CD4-positive, alpha-beta memory T cell (primary cell): Measurements from ENCODE around the gene DIS3L. TPM values are rescaled to one million over a fixed set of nuclear protein-coding genes. Genes with fewer than 3 reads are reported as not detected.
A peak's percentile ranks its signal among the peaks of the same experiment; 100 is the strongest.

Experiments used
- CTCF ChIA-PET: fragments of 350-600 bp; sonication (Branson Sonifier 250); formaldehyde crosslinking; loops from one replicate; lab custom pipeline; 2021; ENCODE audit warnings: inconsistent platforms; ENCODE audit not compliant: partially characterized antibody; lab: Charles Lee
- POLR2A ChIA-PET: fragments of 350-600 bp; sonication (Branson Sonifier 250); formaldehyde crosslinking; loops from one replicate; lab custom pipeline; 2021; ENCODE audit not compliant: partially characterized antibody; lab: Charles Lee
- DNase-seq, 5 donors: peaks; one replicate each; pipeline versions ENCODE4 v3.0.0 to v3.0.0-alpha.2; 2020 to 2022; ENCODE audit warnings: mixed read lengths in 1 of 5
- H3K27ac ChIP-seq: one replicate; pipeline ENCODE4 v1.7.0; 2013; ENCODE audit warnings: low read depth, low read length
- H3K27me3 ChIP-seq: 2 replicates; pipeline ENCODE4 v1.7.0; 2013; ENCODE audit warnings: mild to moderate bottlenecking, low read length, moderate library complexity; ENCODE audit not compliant: insufficient read depth
- H3K36me3 ChIP-seq: 2 replicates; pipeline ENCODE4 v1.7.0; 2013; ENCODE audit warnings: mild to moderate bottlenecking, low read length, moderate library complexity; ENCODE audit not compliant: insufficient read depth
- H3K4me1 ChIP-seq: 2 replicates; pipeline ENCODE4 v1.7.0; 2013; ENCODE audit warnings: mild to moderate bottlenecking, low read length, moderate library complexity; ENCODE audit not compliant: insufficient read depth
- H3K4me3 ChIP-seq, 2 donors: one replicate each; pipeline ENCODE4 v1.7.0; 2013; ENCODE audit warnings: low read length in 2 of 2, mild to moderate bottlenecking in 1 of 2
- H3K9me3 ChIP-seq, 2 donors: one replicate each; pipeline ENCODE4 v1.7.0; 2013; ENCODE audit warnings: low read length in 2 of 2, control low read depth in 1 of 2; ENCODE audit not compliant: control insufficient read depth in 1 of 2
- H3K27ac Mint-ChIP-seq, 7 donors: one replicate each; pipeline ENCODE4 v1.8.0; 2020 to 2021; ENCODE audit warnings: mixed read lengths in 7 of 7, mild to moderate bottlenecking in 6 of 7, inconsistent platforms in 3 of 7, moderate library complexity in 3 of 7
- H3K27me3 Mint-ChIP-seq, 2 donors: one replicate each; pipeline ENCODE4 v1.8.0; 2020 to 2021; ENCODE audit warnings: mixed read lengths in 2 of 2
- H3K36me3 Mint-ChIP-seq, 2 donors: one replicate each; pipeline ENCODE4 v1.8.0; 2020 to 2021; ENCODE audit warnings: mixed read lengths in 2 of 2, inconsistent platforms in 1 of 2, mild to moderate bottlenecking in 1 of 2
- H3K4me1 Mint-ChIP-seq, 4 donors: one replicate each; pipeline ENCODE4 v1.8.0; 2020 to 2021; ENCODE audit warnings: mixed read lengths in 4 of 4, mild to moderate bottlenecking in 1 of 4
- H3K4me3 Mint-ChIP-seq, 8 donors: one replicate each; pipeline ENCODE4 v1.8.0; 2020 to 2021; ENCODE audit warnings: mixed read lengths in 8 of 8, mild to moderate bottlenecking in 7 of 8, moderate library complexity in 6 of 8, inconsistent platforms in 3 of 8
- H3K9me3 Mint-ChIP-seq, 8 donors: one replicate each; pipeline ENCODE4 v1.8.0; 2020 to 2021; ENCODE audit warnings: mixed read lengths in 8 of 8, mild to moderate bottlenecking in 5 of 8, inconsistent platforms in 3 of 8, moderate library complexity in 1 of 8
- intact Hi-C: fragments of 100-400 bp; cut with micrococcal nuclease; formaldehyde crosslinking; loops from one replicate; pipeline ENCODE4 v1.15.1; 2023
- polyA plus RNA-seq, 2 donors: library from polyadenylated mRNA; unstranded; fragments of 300-500 nt; fragmentation: Illumina TruSeq; gene quantifications; one replicate each; pipeline ENCODE4 v1.2.3, GENCODE V29; 2021
- total RNA-seq, 2 experiments: library from RNA; stranded (reverse); gene quantifications; one replicate each; pipeline ENCODE4 v1.2.3, GENCODE V29; 2021

Gene DIS3L
- total and polyA plus RNA-seq, 4 experiments from 2014 or later, result 32.4 to 40.3 (median 36.2) TPM

- Mint-ChIP-seq H3K36me3 (no peaks in the 10 kb centered on the region), H3K9me3 (no peaks in the 10 kb centered on the region), H3K4me3 (peak overlapping the region in 4 of 8 donors; percentile 1 to 12 (median 4)), H3K27me3 (no peaks in the 10 kb centered on the region), H3K4me1 (peaks cover 27 to 39% (median 34%) of the 10 kb centered on the region in 4 donors), H3K27ac (peak overlapping the region in 4 of 7 donors; percentile 18 to 68 (median 56))
- Histone ChIP-seq H3K4me3 (no peak overlapping the region), H3K9me3 (no peaks in the 10 kb centered on the region), H3K27me3 (no peaks in the 10 kb centered on the region), H3K36me3 (no peaks in the 10 kb centered on the region), H3K27ac (no peak overlapping the region), H3K4me1 (peaks cover 37% of the 10 kb centered on the region)
- intact Hi-C loops, result loop anchor here (5.0 to 10.0 kb wide), 2 partner anchors 97 to 425 kb away; partner anchors contain the start of genes MAP2K1 and RAB11A
- POLR2A ChIA-PET, result no interaction called here
- no peak for DNase-seq
- CTCF ChIA-PET, result no interaction called here
Measured at GRCh38 chr15:66290007-66290406, 3.4 kb upstream of the DIS3L start.

DNA sequence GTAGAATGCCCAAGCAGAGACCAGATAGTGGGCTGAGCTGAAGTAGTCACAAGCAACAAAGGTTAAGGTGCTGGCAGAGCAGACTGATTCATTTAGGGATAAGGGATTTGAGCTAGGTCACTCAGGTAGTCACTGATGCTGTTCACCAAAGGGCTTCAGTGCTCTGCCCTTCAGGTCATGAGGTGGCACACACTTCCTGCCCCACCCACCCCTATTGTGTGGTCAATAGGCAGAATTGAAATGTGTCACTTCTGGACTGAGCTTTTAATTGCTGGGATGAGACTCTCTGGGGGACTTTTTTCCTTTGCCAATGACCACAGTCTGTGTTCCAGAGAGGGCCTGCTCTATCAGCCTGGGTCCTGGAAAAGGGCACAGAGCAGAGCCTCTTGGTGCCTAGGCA lies 2.9 kb upstream of the DIS3L start:
- Mint-ChIP-seq H3K4me1 (peaks cover 27 to 43% (median 37%) of the 10 kb centered on the region in 4 donors), H3K36me3 (no peaks in the 10 kb centered on the region), H3K27me3 (no peaks in the 10 kb centered on the region), H3K9me3 (no peaks in the 10 kb centered on the region), H3K27ac (peak overlapping the region in 6 of 7 donors; percentile 18 to 68 (median 46)), H3K4me3 (peak overlapping the region in 4 of 8 donors; percentile 1 to 12 (median 4))
- H3K27me3 ChIP-seq, result no peaks in the 10 kb centered on the region
- intact Hi-C loops, result loop anchor here (5.0 to 10.0 kb wide), 2 partner anchors 97 to 426 kb away; partner anchors contain the start of genes MAP2K1 and RAB11A
- H3K4me3 ChIP-seq, result no peak overlapping the region
- DNase-seq, result no peak
- H3K36me3 ChIP-seq, result no peaks in the 10 kb centered on the region
- ChIA-PET POLR2A (no interaction called here), CTCF (no interaction called here)
- peaks cover 42% of the 10 kb centered on the region for H3K4me1 ChIP-seq
- no peaks in the 10 kb centered on the region for H3K9me3 ChIP-seq
- H3K27ac ChIP-seq, result no peak overlapping the region

DNA sequence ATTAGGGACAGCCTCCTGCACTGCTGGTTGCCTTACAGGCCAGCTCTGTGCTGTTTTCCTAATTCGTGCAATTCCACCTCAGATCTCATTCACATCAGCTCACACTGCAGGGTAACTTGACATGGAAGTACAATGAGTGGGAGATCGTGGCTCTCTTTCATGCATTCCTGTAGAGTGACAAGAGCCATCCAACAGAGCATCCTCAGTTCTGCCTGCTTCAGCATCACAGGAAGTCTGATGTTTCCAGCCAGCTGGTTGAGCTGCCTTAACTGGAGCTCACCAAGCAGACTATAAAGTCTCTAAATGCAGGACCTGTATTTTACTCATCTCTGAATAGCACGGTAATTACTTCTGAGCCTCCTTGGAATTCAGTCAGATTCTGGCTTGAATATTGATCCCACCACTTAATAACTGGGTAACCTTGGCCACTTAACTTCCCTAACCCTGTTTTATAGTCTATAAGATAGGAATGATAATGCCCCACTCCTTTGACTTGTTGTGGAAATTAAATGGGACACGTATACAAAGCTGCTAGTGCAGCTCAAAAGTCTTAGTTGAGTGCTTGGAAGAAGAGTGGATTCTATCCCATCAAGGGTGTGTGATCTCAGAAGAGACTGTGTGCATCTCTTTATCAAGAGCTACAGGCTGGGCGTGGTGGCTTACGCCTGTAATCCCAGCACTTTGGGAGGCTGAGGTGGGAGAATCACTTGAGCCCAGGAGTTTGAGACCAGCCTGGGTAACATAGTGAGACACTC lies 1.4 kb upstream of the DIS3L start:
- Mint-ChIP-seq H3K9me3 (no peaks in the 10 kb centered on the region), H3K27ac (peak overlapping the region; percentile 90 to 96 (median 93)), H3K27me3 (no peaks in the 10 kb centered on the region), H3K36me3 (peaks cover 0 to 5% of the 10 kb centered on the region in 2 donors), H3K4me3 (peak overlapping the region; percentile 81 to 87 (median 86)), H3K4me1 (peaks cover 27 to 50% (median 43%) of the 10 kb centered on the region in 4 donors)
- ChIA-PET CTCF (interaction anchor here (0.6 to 1.0 kb wide), 4 partner anchors 50 to 656 kb away, joined by 3 read pairs; partner anchors contain the start of gene SNAPC5), POLR2A (interaction anchor here (1.0 to 4.0 kb wide), 8 partner anchors 10 to 423 kb away, joined by 3 to 30 read pairs (median 4); partner anchors contain the start of genes MAP2K1, RAB11A, SNAPC5 and ZWILCH)
- no peaks in the 10 kb centered on the region for H3K27me3 ChIP-seq
- no peak overlapping the region for H3K4me3 ChIP-seq
- peak overlapping the region; percentile 91 for H3K27ac ChIP-seq
- intact Hi-C loops, result loop anchor here (2.0 to 10.0 kb wide), 3 partner anchors 65 to 427 kb away; partner anchors contain the start of genes MAP2K1, RAB11A and TIPIN
- H3K4me1 ChIP-seq, result peaks cover 50% of the 10 kb centered on the region
- H3K9me3 ChIP-seq, result no peaks in the 10 kb centered on the region
- DNase-seq, result no peak
- no peaks in the 10 kb centered on the region for H3K36me3 ChIP-seq

DNA sequence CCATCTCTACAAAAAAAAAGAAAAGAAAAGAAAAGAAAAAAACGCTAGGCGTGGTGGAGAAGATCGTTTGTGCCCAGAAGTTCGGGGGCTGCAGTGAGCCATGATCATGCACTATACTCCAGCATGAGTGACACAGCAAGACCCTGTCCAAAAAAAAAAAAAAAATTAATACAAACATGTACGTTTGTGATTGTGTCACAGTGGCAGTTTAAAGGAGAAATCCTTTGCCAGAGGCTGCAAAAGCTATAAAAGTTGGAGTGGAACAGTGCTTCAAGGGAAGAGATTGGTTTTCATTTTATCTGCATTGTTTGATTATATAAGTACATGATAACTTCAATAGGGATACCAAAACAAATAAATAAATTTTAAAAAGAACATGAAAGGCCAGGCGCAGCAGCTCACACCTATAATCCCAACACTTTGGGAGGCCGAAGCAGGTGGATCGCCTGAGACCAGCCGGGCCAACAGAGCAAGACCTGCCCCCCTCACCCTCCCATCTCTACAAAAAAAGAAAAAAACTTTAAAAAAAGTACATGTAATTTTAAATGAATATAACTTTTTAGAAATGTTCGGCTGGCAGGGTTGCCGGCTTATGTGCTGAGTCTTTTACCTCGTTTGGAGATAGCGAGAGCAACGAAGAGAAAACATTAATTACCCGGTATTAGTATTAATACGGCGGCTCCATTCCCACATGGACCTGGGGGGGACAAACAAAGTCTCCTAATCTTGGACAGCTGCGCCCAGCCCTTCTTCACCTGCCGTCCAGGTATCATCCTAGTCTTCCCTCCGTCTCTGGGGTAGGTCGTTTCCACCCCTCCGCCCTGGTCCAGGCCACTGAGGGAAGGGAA lies 573 bp upstream of the DIS3L start:
- H3K36me3 Mint-ChIP-seq, result peaks cover 3 to 8% of the 10 kb centered on the region in 2 donors
- peaks cover 25 to 49% (median 41%) of the 10 kb centered on the region in 4 donors for H3K4me1 Mint-ChIP-seq
- H3K27me3 Mint-ChIP-seq, result no peaks in the 10 kb centered on the region
- intact Hi-C loops, result loop anchor here (1.0 to 10.0 kb wide), 4 partner anchors 64 to 428 kb away; partner anchors contain the start of genes MAP2K1, RAB11A, SNAPC5 and TIPIN
- ChIA-PET CTCF (interaction anchor here (0.7 to 1.9 kb wide), 3 partner anchors 8 to 205 kb away, joined by 3 to 9 read pairs (median 3); partner anchors contain the start of gene SNAPC5), POLR2A (interaction anchor here (0.6 to 4.0 kb wide), 11 partner anchors 9 to 776 kb away, joined by 3 to 30 read pairs (median 4); partner anchors contain the start of genes INTS14, MAP2K1, MEGF11 and RAB11A)
- peak overlapping the region; percentile 81 to 87 (median 86) for H3K4me3 Mint-ChIP-seq
- H3K4me1 ChIP-seq, result peaks cover 50% of the 10 kb centered on the region
- H3K4me3 ChIP-seq, result peak overlapping the region; percentile 39 to 57
- H3K9me3 ChIP-seq, result no peaks in the 10 kb centered on the region
- H3K36me3 ChIP-seq, result peaks cover 3% of the 10 kb centered on the region
- peak overlapping the region; percentile 91 for H3K27ac ChIP-seq
- H3K9me3 Mint-ChIP-seq, result no peaks in the 10 kb centered on the region
- H3K27me3 ChIP-seq, result no peaks in the 10 kb centered on the region
- peak overlapping the region; percentile 92 to 96 (median 93) for H3K27ac Mint-ChIP-seq
- DNase-seq, result peak in 1 of 5 donors; percentile 2

DNA sequence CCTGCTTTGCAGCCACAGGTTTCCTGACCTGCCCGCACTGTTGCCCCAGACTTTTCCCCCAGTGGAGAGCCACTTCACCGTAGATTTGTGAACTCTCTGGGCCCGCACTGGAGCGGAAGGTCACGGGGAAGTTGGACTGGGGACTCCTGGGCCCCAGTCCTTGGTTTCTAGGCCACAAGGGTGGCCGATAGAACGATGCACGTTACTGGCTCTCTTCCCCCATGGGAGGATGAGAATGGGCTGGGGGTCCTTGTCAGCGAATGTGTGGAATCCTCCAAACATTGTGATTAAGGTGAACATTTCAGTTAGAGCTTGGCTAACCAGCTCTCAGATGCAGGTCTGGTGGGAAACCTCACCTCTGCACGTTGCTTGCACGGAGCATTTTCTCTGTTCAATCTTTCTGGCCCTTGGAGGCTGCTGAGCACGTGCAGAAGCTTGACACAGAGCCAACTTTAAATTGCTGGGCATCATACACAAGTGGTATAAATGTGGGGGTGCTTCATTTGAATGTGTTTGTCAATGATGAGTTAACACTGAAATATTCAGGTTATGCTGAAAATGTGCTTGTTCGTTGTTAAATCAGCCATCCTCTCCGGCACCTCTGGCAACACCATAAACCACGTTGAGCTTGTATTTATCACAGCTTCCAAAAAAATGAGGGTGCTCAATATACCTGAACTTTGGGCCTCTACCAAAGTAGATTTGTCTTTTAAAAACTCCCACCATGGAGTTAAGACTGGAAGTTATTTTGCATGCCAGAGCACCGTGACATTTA lies 976 bp downstream of the DIS3L start:
- H3K4me3 ChIP-seq, result peak overlapping the region; percentile 57 to 91
- Mint-ChIP-seq H3K27ac (peak overlapping the region; percentile 93 to 96 (median 95)), H3K27me3 (no peaks in the 10 kb centered on the region), H3K36me3 (peaks cover 8 to 17% of the 10 kb centered on the region in 2 donors), H3K4me1 (peaks cover 29 to 50% (median 42%) of the 10 kb centered on the region in 4 donors), H3K9me3 (no peaks in the 10 kb centered on the region), H3K4me3 (peak overlapping the region; percentile 85 to 93 (median 90))
- peak overlapping the region; percentile 91 for H3K27ac ChIP-seq
- ChIA-PET CTCF (interaction anchor here (1.3 to 1.9 kb wide), 5 partner anchors 9 to 698 kb away, joined by 3 to 9 read pairs (median 5); partner anchors contain the start of gene RPL4), POLR2A (interaction anchor here (0.7 to 4.0 kb wide), 14 partner anchors 8 to 778 kb away, joined by 3 to 30 read pairs (median 4); partner anchors contain the start of genes INTS14, MAP2K1, RAB11A and RPL4)
- intact Hi-C loops, result loop anchor here (2.0 to 10.0 kb wide), 3 partner anchors 93 to 430 kb away; partner anchors contain the start of genes MAP2K1, RAB11A, RPL4 and ZWILCH
- H3K9me3 ChIP-seq, result no peaks in the 10 kb centered on the region
- peaks cover 50% of the 10 kb centered on the region for H3K4me1 ChIP-seq
- no peak for DNase-seq
- H3K27me3 ChIP-seq, result no peaks in the 10 kb centered on the region
- peaks cover 4% of the 10 kb centered on the region for H3K36me3 ChIP-seq

DNA sequence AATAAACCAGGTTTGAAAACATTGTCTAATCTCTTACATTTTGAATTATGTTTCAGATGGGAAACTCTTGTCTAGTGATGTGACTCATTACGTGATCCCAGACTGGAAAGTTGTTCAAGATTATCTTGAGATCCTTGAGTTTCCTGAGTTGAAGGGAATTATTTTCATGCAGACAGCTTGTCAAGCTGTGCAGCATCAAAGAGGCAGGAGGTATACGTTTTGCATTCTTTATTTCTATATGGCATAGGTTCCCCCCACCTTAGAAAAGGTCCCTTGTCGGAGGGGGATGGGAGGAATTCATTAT lies 1.5 kb downstream of the DIS3L start:
- Histone ChIP-seq H3K4me3 (peak overlapping the region; percentile 57 to 91), H3K27me3 (no peaks in the 10 kb centered on the region), H3K4me1 (peaks cover 50% of the 10 kb centered on the region), H3K36me3 (peaks cover 4% of the 10 kb centered on the region), H3K27ac (peak overlapping the region; percentile 91), H3K9me3 (no peaks in the 10 kb centered on the region)
- Mint-ChIP-seq H3K9me3 (no peaks in the 10 kb centered on the region), H3K4me3 (peak overlapping the region; percentile 85 to 93 (median 90)), H3K27ac (peak overlapping the region; percentile 93 to 96 (median 95)), H3K36me3 (peaks cover 8 to 20% of the 10 kb centered on the region in 2 donors), H3K27me3 (no peaks in the 10 kb centered on the region), H3K4me1 (peaks cover 29 to 50% (median 42%) of the 10 kb centered on the region in 4 donors)
- ChIA-PET CTCF (interaction anchor here (1.3 to 1.9 kb wide), 5 partner anchors 10 to 699 kb away, joined by 3 to 9 read pairs (median 5); partner anchors contain the start of gene RPL4), POLR2A (interaction anchor here (0.7 to 4.0 kb wide), 11 partner anchors 8 to 426 kb away, joined by 3 to 30 read pairs (median 4); partner anchors contain the start of genes MAP2K1, RAB11A, RPL4 and SNAPC5)
- intact Hi-C loops, result loop anchor here (2.0 to 10.0 kb wide), 3 partner anchors 92 to 430 kb away; partner anchors contain the start of genes MAP2K1, RAB11A, RPL4 and ZWILCH
- no peak for DNase-seq
